Measurements from ENCODE around the gene TRDN. TPM values are rescaled to one million over a fixed set of nuclear protein-coding genes. Genes with fewer than 3 reads are reported as not detected.
"Not testable (repeated sequence)": the region's sequence is repeated elsewhere in the genome, so short reads cannot be mapped to it uniquely, and the experiment has no call there.

The TRDN gene
- total RNA-seq, 2 donors from 2014 or later = 0.14 TPM; not detected in 1

GRCh38 chr6:123316733-123317323 lies 319.9 kb downstream of the TRDN start:
- TF ChIP-seq, protein P1, sequence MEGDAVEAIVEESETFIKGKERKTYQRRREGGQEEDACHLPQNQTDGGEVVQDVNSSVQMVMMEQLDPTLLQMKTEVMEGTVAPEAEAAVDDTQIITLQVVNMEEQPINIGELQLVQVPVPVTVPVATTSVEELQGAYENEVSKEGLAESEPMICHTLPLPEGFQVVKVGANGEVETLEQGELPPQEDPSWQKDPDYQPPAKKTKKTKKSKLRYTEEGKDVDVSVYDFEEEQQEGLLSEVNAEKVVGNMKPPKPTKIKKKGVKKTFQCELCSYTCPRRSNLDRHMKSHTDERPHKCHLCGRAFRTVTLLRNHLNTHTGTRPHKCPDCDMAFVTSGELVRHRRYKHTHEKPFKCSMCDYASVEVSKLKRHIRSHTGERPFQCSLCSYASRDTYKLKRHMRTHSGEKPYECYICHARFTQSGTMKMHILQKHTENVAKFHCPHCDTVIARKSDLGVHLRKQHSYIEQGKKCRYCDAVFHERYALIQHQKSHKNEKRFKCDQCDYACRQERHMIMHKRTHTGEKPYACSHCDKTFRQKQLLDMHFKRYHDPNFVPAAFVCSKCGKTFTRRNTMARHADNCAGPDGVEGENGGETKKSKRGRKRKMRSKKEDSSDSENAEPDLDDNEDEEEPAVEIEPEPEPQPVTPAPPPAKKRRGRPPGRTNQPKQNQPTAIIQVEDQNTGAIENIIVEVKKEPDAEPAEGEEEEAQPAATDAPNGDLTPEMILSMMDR (IDR thresholded peaks at IDR 0.05) = peak; percentile 41
- DNase-seq (ENCODE audit: low spot score) (no peak), ATAC-seq (ENCODE audit: insufficient number of reproducible peaks, low FRiP score, low read depth) (no peak)
- Histone ChIP-seq H3K27ac (no peak overlapping the region), H3K27me3 (replicated peaks; ENCODE audit: insufficient read depth) (no peaks in the 10 kb centered on the region), H3K4me1 (ENCODE audit: control insufficient read depth in 1 of 2, low read depth in 2 of 2) (no peaks in the 10 kb centered on the region), H3K36me3 (no peaks in the 10 kb centered on the region), H3K9me3 (no peaks in the 10 kb centered on the region), H3K4me3 (no peak overlapping the region)

- not testable (repeated sequence) for H3K36me3 ChIP-seq; H3K27me3 ChIP-seq (replicated peaks; ENCODE audit: insufficient read depth); H3K9me3 ChIP-seq; H3K27ac ChIP-seq; H3K4me1 ChIP-seq (ENCODE audit: control insufficient read depth in 1 of 2, low read depth in 2 of 2); H3K4me3 ChIP-seq; ATAC-seq (ENCODE audit: insufficient number of reproducible peaks, low FRiP score, low read depth); DNase-seq (ENCODE audit: low spot score)
These were observed 322.3 kb downstream of the TRDN start for GRCh38 chr6:123314459-123314858.

DNA sequence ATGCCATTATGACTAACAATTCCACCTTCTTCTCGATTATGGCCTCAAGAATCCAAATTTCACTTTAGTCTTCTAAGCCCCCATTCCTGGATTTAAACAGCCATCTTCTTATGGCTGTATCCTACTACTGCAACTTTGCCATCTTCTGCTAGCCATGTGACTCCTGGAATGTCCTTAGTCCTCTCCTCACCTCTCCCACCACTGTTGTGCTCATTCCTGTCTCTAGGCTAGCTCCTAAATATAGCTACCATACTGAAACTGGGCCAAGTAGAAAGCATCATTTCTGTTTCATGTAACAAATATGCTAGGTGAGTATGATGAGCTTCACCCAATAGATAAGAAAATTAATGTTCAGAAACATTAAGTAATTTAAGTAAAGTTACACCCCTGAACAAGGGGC lies 327.6 kb downstream of the TRDN start:
- Histone ChIP-seq H3K4me1 (ENCODE audit: control insufficient read depth in 1 of 2, low read depth in 2 of 2) (no peaks in the 10 kb centered on the region), H3K27ac (no peak overlapping the region), H3K4me3 (no peak overlapping the region), H3K27me3 (replicated peaks; ENCODE audit: insufficient read depth) (no peaks in the 10 kb centered on the region), H3K36me3 (no peaks in the 10 kb centered on the region), H3K9me3 (no peaks in the 10 kb centered on the region)
- TF ChIP-seq, protein P1 (IDR thresholded peaks at IDR 0.05) = no peak
- no peak for DNase-seq (ENCODE audit: low spot score)
- ATAC-seq (ENCODE audit: insufficient number of reproducible peaks, low FRiP score, low read depth) = no peak

GRCh38 chr6:123306334-123306733 lies 330.4 kb downstream of the TRDN start:
- H3K9me3 ChIP-seq = no peaks in the 10 kb centered on the region
- TF ChIP-seq, protein P1 (IDR thresholded peaks at IDR 0.05) = no peak
- H3K27ac ChIP-seq = no peak overlapping the region
- ATAC-seq (ENCODE audit: insufficient number of reproducible peaks, low FRiP score, low read depth) (no peak), DNase-seq (ENCODE audit: low spot score) (no peak)
- H3K4me1 ChIP-seq (ENCODE audit: control insufficient read depth in 1 of 2, low read depth in 2 of 2) = no peaks in the 10 kb centered on the region
- H3K27me3 ChIP-seq (replicated peaks; ENCODE audit: insufficient read depth) = no peaks in the 10 kb centered on the region
- H3K36me3 ChIP-seq = no peaks in the 10 kb centered on the region
- H3K4me3 ChIP-seq = no peak overlapping the region

DNA sequence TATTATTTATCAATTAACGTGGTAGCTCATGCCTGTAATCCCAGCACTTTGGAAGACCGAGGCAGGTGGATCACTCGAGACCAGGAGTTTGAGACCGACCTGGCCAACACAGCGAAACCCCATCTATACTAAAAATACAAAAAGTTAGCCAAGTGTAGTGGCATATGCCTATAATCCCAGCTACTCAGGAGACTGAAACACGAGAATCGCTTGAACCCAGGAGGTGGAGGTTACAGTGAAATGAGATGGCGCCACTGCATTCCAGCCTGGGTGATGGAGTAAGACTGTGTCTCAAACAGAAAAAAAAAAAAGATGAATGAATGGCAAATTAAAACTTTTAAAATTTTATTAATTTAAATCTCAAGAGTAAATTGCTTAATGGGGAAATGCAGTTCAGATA lies 341.1 kb downstream of the TRDN start:
- H3K4me3 ChIP-seq = no peak overlapping the region
- DNase-seq (ENCODE audit: low spot score) (no peak), ATAC-seq (ENCODE audit: insufficient number of reproducible peaks, low FRiP score, low read depth) (no peak)
- no peaks in the 10 kb centered on the region for H3K27me3 ChIP-seq (replicated peaks; ENCODE audit: insufficient read depth)
- no peaks in the 10 kb centered on the region for H3K9me3 ChIP-seq
- H3K4me1 ChIP-seq (ENCODE audit: control insufficient read depth in 1 of 2, low read depth in 2 of 2) = no peaks in the 10 kb centered on the region
- no peaks in the 10 kb centered on the region for H3K36me3 ChIP-seq
- TF ChIP-seq, protein P1 (IDR thresholded peaks at IDR 0.05) = no peak
- no peak overlapping the region for H3K27ac ChIP-seq

DNA sequence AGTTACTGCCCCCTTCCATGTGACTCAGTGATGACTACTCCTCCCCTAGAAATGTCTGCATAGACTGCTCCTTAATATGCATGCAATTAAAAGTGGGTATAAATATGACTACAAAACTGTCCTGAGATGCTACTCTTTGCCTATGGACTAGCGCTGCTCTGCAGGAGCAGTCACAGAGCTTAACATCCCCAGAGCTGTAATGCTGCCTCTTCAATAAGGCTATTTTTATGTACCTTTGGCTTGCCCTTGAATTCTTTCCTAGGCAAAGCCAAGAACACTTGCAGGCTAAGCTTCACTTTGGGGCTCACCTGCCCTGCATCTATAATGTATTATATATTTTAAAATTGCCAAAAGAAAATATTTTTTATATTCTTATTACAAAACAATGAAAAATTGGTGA lies 341.6 kb downstream of the TRDN start:
- TF ChIP-seq, protein P1 (IDR thresholded peaks at IDR 0.05) = no peak
- no peak for ATAC-seq (ENCODE audit: insufficient number of reproducible peaks, low FRiP score, low read depth)
- DNase-seq (ENCODE audit: low spot score) = no peak
- H3K27ac ChIP-seq = no peak overlapping the region
- no peaks in the 10 kb centered on the region for H3K36me3 ChIP-seq
- H3K4me3 ChIP-seq = no peak overlapping the region
- H3K9me3 ChIP-seq = no peaks in the 10 kb centered on the region
- H3K4me1 ChIP-seq (ENCODE audit: control insufficient read depth in 1 of 2, low read depth in 2 of 2) = no peaks in the 10 kb centered on the region
- no peaks in the 10 kb centered on the region for H3K27me3 ChIP-seq (replicated peaks; ENCODE audit: insufficient read depth)
